ENCODE results near the gene MYH9.

MYH9 gene

DNA sequence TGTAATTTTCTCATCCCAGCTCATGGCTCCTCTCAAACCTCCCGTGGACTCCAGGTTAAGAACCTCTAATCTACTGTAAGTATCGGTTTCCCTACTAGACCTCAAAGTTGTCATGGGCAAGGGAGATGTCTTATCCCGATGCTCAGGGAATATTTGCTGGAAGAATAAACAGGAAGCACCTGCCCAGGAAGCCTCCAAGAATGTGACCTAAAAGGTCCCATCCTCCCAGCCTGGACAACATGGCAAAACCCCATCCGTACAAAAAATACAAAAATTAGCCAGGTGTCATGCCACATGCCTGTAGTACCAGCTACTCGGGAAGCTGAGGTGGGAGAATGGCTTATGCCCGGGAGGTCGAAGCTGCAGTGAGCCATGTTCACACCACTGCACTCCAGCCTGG is 72.4 kb downstream of the MYH9 start:
- no peak for DNase-seq (ENCODE audit: low read depth)

DNA sequence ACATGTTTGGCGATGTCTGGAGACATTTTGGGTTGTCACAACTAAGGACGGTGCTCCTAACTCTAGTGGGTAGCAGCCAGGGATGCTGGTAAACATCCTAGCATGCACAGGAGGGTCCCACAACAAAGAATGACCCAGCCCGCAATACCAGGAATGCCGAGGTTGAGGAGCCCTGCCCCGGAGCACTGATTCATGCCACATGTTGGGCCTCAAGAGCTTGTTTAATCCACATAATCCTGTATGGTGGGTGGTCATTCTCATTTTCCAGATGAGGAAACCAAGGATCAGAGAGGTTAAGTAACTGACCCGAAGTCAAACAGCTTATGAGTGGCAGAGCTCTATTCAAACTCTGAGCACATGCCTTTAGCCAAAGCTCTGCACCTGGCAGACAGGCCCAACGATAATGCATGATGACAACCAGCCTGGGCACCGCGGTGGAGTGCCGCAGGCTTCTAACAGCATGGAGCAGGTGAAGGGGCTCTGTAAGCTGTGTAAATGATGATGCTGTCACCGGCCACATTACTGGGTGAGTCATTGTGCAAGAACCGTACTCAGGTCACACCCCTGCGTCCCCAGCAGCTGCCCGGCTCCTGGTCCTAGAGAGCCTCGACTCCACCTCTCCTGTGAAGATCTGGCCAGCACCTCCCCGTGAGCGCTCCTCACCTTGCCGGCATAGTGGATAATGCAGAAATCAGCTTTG is 76.2 kb downstream of the MYH9 start:
- DNase-seq (ENCODE audit: low read depth), result no peak

DNA sequence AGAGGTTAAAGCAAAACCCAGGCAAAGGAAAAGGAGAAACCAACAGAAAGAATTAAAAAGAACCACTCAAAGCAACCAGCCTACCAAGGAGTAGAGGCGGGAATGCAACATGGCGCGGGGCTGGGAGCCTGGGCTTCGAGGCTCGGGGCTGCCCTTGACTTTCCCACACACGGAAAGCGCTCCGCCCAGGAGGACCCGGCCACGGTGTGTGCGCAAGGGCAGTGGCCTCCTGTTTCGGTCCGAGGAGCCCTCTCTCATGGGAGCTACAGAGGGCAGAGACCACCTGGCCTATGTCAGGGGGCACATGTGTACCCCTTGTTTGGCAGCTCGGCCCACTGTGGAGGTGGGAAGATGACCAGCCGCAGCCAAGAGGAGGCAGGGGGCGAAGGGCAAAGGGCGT is 78.9 kb downstream of the MYH9 start:
- DNase-seq (ENCODE audit: low read depth), result no peak

DNA sequence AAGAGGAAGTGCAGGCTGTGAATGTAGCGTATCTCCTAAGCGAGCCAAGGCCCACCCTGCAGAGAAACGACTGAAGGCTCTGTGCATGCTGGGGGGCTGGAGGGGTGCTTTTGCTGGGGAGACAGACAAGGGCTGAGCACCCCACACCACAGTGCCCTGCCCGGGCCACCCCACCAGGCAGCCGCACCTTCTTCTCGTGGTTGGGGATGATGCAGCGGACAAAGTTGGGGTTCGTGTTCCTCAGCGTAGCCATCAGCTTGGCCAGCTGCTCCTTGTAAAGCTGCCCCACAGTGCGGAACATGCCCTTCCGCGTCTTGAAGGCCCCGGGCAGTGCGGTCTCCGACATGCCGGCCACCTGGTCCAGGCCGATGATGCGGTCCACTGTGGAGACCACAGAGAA is 81.5 kb downstream of the MYH9 start:
- no peak for DNase-seq (ENCODE audit: low read depth)

DNA sequence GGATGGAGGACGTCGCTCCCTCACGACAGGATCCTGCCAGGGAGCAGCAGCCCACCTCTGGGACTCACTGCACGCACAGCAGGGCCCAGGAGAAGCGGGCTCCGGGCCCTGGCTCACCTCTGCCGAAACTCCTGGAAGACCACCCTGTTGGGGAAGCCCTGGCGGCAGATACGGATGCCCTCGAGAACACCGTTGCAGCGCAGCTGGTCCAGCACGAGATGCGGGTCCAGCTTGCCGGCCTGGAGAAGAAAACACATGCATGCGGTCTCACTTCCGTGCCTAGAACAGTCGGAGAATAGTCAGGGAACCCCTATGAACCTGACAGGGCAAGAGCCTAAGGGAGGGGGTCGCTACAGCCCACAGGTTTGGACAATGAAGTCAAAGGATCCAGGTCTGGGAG is 82.0 kb downstream of the MYH9 start:
- no peak for DNase-seq (ENCODE audit: low read depth)

DNA sequence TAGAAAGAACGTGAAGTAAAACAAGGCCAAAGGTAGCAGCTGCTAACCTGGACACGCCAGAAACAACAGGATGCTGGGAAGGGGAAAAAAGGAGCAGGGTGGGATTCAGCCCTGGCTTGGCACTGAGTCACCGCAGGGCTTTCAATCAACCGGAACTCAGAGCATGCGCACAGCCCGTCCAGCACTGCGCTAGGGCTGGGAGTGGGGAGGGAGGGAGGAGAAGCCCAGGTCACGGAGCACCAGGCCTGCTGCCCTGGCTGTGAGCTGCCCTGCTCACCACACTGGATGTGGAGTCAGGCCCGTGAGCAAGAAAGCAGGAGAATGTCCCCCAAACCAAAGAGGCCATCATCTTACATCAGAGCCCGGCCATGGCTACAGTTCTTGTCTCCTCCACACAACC is 83.3 kb downstream of the MYH9 start:
- no peak for DNase-seq (ENCODE audit: low read depth)

DNA sequence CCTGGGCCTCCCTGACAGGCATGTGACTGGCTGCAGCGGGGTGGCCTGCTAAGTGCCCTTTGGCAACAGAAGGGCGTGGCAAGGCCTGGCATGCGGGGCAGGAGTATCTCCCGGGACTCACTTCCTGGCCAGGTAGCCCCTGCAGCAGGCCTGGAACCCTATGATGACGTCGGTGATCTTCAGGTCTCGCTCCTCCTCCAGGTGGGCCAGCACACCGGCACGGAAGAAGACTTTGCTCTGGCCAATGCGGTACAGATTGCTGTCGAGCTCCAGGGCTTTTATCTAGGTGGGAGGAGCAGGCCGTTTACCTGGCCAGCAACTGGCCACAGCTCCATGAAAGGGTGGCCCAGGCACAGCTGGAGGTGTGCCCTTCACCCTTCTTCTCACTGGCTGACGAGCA is 83.9 kb downstream of the MYH9 start:
- DNase-seq (ENCODE audit: low read depth), result no peak

DNA sequence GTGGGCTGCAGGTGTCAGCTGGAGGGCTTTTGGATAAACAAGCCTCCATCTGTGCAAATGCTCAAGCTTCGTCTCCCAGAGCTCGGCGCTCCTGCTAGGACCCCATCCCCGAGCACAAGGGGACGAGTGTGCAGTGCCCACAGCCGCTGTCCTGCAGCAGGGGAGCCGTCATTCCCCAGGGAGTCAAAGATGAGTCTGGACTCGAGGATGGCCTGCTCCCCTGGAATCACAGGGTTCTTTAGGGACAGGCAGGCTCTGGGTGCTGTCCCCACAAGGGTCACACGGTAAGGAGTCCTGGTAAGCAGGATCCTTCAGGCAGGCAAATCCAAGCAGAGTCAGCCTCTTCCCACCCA is 84.7 kb downstream of the MYH9 start:
- no peak for DNase-seq (ENCODE audit: low read depth)

DNA sequence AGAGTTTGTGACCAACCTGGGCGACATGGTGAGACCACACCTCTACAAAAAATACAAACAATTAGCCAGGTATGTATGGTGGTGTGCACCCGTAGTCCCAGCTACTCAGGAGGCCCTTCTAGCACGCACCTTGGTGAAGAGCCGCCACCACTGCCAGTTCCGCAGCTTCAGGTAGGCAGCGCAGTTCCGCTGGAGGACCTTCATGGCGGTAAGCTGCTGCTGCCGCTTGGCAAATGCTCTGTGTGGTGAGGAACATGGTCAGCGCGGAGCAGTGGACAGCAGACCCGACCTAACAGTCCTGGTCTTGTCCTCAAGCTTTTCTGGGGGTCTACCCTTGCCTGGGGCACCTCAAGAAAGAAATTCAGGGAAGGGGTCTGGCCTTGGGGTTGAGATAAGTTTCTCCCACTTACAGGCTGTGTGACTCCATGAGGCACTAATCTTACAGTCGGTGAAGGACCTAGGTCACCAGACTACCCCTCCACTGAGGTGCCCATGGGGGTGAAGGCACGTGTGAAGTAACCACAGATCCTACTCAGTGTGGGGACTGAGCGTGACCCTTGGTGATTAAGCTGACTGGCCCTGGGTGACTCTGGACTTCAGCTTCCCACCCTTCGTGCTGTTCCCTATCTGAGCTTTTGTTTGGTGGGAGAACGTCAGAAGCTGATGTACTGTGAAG is 85.2 kb downstream of the MYH9 start:
- no peak for DNase-seq (ENCODE audit: low read depth)

DNA sequence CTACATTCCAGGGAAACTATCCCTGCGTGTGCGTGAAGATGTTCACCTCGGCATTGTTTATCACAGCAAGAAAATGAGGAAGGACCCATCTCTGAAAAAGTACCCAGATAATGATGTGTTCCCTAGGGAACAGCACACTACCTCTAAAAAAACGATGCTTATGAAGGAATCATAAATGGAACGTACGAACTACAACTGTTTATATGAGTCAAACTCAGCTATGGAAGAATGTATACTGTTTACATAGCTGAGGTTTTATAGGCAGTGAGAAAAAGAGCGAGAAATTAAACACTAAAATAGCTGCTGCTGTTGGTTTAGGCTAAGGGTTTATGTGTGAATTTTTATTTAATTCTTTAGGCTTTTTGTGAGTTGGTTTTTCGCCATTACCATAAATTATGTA is 85.9 kb downstream of the MYH9 start:
- no peak for DNase-seq (ENCODE audit: low read depth)

DNA sequence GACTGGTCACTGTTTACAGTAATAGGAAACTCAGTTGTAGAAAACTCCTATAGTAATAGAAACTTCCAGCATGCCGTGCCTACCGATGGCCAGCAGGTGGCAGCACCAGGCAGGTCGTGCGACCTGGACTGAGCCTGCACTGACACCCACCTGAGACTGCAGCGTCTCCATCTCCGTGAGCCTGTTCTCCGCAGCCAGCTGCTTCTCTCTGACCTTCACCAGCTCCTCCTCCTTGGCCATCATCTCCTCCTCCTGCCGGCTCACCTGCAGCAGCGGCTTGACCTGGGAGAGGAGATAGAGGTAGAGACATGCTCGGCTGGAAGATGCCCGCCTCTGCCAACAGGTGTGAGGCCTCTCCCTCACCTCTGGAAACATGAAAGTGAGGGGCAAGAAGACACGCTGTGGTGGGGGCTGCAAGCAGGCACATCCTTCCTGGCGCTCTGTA is 86.4 kb downstream of the MYH9 start:
- no peak for DNase-seq (ENCODE audit: low read depth)

DNA sequence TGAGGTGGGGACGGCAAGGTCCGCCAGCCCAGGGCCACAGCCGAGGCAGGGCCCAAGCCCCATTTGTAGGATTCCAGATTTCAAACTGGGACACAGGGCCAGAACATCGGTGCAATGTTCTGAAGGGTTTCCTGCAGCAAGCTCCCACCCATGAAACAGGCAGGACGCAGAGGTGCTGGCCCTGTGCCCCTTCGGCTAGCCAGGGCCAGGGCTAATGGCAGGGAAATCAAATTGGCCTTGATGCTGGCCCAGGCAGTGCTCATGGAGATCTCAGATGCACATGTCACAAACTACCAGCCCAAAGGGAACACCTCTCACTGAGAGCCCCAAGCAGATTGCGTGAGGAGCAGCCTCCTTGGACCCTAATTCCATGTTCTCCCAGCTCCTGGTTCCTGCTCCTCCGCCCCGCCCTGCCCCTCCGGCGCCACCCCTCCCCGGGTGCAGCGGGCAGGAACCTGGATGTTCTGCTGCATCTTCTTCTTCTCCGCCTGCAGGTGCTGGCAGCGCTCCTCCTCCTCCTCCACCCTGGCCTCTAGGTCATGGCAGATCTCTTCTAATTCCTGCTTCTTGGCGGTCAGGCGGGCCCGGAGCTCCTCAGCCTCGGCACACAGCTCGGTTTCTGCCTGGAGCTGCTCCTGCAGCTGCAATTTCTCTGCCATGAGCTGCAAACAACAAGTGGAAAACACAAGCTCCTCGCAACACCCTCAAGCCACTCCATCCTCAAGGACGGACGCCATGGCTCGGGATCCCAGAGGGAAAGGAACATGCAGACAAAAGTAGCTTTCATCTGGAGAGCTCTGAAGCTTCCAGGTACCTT is 87.2 kb downstream of the MYH9 start:
- DNase-seq (ENCODE audit: low read depth), result no peak

DNA sequence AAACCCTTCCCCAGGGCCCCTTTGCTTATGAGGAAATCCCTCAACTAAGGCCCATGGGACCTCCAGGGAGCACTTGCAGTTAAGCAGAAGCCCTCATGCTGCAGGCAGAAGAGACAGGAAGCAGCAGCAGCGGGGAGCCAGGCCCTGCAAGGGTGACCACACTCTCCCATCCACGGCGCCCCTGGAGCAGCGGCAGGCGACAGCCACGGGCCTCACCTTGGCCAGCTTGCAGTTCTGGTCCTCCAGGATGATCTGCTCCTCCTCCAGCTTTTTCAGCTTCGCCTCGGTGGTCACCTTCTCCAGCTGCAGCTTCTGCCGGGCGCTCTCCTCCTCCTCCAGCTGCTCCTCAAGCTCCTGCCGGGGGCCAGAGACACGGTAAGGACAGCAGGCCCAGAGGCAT is 87.9 kb downstream of the MYH9 start:
- no peak for DNase-seq (ENCODE audit: low read depth)

DNA sequence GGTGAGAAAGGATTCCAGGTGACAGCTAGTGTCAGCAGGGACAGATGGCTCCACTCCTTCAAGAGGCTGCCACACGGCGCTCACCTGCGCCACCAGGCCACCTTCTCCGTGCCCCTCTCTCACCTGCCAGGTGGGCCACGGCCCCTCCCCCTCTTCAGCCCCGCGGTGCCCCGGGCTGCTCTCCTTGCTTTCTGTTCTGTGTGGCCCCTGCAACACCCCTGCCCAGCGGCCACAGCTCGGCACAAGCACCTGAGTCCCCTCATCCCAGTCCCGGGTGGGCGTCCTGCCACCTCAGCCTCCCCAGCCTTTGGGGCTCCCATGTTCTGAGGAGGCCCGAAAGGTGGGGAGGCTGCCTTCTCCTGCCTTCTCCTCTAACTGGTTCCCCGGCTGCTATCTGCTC is 88.5 kb downstream of the MYH9 start:
- no peak for DNase-seq (ENCODE audit: low read depth)

DNA sequence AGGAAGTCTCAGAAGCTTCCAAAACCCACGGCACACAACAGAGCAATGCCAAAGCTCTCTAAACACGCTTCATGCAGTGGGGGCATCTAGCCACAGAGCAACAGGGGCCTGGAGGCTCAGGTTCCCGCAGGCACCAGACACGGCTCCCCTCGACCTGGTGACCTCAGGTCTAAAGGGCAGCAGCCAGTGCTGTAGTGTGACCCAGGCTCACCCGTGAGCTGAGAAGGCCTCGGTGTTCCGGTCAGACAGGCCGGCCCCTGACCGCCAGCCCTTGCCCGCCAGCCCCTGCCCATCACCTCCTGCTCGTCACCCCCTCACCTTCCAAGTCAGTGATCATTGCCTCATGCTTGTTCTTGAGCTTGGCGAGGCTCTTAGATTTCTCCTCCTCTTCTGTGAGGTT is 89.2 kb downstream of the MYH9 start:
- DNase-seq (ENCODE audit: low read depth), result no peak

DNA sequence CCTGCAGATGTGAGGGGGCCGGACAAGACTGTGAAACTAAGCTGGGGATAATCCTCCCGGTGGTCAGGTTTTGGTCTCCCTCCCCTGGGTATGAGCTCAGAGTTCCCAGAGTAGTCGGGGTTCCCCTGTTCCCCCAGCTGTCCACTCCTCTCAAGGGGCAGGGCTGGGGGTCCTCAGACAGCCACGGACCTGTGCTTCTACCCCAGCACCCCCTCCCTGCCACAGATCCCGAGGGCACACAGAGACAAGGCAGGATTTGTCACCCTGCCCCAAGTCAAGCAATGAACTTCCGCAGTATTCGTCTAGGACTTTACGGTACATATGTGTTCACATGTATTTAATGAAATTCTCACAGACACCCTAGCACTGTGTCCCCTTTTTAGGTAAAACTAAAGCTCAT is 89.6 kb downstream of the MYH9 start:
- no peak for DNase-seq (ENCODE audit: low read depth)

DNA sequence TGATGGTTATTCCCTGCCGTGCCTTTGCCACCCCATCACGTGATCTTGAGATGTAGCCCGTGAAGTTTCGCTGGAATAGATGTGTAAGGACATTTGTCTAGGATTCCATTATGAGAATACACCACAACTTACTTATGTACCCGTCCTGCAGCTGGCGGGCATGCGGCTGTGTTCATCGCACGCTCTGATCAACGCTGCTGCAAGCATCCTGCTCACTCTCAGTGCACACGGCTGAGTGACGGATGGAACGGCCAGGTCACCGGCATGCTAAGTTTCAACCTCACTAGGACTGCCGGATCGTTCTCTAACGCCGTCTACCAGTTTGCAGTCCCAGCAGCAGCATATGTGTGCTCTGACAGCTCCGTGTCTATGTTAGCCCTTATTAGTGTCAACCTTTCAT is 90.2 kb downstream of the MYH9 start:
- DNase-seq (ENCODE audit: low read depth), result no peak

DNA sequence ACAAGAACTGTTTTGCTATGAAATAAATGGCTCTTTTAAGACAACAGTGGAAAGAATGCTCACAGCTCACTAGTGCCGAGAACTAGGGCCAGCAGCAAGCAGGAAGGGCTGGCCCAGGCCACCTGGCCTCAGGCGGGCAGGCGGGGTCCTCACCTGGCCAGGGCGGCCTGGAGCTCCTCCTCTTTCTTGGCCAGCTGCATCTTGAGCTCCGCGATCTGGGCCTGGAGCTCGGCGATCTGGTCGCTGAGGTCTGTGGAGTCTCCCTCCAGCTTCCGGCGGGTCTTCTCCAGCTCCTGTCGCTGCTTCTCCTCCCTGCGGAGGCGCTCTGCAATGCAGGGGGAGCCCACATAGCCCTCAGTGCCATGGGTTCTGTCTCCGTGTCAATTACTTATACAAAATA is 91.1 kb downstream of the MYH9 start:
- DNase-seq (ENCODE audit: low read depth), result no peak

DNA sequence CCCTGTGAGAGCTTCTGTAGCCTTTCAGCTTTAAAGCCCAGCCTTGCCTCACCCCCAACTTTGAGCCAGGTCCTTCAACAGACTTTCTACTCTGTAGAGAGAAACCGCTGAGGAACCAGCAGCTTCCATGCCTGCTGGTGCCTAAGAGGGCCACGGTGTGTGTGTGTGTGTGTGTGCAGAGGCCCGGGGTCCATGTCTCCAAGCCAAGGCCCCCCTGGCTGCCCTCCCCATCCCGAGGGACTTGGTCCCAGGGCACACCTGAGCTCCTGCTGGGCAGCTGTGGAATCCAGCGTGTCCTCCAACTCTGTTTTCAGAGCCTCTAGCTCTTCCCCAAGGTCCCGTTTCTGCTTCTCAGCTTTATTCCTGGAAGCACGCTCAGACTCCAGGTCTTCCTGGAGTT is 92.5 kb downstream of the MYH9 start:
- no peak for DNase-seq (ENCODE audit: low read depth)

DNA sequence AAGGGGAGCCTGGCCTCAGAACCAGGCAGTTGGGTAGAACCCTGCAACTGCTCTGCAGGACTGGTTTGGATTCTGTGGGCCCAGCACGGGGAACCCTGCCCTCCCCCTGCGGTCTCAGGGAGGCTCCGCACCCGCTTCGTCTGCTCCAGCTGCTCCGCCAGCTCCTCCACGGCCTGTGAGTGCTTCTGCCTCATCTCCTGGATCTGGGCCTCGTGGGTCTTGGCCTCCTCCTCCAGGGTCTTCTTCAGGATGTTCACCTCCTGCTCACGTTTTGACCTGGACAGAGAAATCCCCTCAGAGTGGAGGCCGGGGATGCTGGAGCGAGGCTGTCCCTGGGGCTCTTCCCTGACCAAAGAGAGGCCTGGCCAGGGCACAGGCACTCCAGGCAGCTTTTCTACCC is 93.0 kb downstream of the MYH9 start:
- DNase-seq (ENCODE audit: low read depth), result no peak

DNA sequence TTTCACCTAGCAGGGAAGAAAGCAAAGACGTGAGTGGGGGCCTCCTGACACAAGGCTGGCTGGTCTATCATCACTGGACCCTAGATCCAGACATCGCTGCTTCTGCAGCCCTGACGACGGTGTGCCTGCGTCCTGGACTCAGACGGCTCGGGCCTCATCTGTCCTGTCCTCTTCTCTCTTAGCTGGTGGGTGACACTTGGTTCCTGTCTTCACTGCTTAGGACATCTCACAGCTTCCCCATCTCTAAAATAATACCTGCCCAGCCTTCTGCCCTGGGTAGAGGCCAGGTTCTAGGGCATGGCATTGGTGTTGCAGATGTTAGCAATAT is 93.5 kb downstream of the MYH9 start:
- no peak for DNase-seq (ENCODE audit: low read depth)

DNA sequence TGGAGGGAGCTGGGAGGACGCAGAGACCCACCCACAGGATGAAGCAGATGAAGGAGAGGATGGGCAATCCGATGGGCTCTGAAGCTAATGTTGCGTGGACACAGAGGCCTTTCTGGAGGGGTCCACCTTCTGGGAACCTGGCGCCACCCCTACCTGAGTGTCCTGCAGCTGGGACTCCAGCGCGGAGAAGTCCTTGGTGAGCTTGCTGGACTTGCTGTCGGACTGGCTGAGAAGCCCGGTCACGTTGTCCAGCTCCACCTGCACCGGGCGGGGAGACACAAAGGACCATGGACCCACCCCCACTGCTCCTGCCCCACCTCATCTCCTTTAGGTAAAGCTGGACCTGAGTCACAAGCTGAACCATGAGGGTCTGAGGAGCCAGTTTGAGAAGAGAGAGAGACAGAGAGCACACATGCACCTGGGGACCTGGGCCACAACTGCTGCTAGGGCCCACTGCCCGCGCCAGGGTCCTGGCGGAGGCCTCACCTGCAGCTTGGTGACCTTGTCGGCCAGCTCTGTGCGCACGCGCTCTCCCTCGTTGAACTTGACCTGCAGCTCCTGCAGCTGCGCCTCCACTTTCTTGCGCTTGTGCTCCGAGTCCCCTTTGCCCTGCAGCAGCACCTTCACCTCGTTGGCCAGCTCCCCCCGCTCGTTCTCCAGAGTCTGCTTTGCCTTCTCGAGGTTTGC is 94.0 kb downstream of the MYH9 start:
- no peak for DNase-seq (ENCODE audit: low read depth)
